GM12878 (cell line): ENCODE data around the gene POLR2F.

Source experiments
- CHD2 ChIP-seq: IDR thresholded peaks from 2 replicates; pipeline ENCODE4 v1.6.1; 2011; ENCODE audit warnings: low read depth, low read length, improper control_type of control experiment, borderline replicate concordance
- POLR2A ChIP-seq: IDR thresholded peaks from 2 replicates; pipeline ENCODE4 v1.6.1; 2011; ENCODE audit warnings: low read depth, mild to moderate bottlenecking, low read length
- SREBF1 ChIP-seq: IDR thresholded peaks from 2 replicates; pipeline ENCODE4 v1.6.1; 2012; ENCODE audit warnings: mild to moderate bottlenecking, low read length

DNA sequence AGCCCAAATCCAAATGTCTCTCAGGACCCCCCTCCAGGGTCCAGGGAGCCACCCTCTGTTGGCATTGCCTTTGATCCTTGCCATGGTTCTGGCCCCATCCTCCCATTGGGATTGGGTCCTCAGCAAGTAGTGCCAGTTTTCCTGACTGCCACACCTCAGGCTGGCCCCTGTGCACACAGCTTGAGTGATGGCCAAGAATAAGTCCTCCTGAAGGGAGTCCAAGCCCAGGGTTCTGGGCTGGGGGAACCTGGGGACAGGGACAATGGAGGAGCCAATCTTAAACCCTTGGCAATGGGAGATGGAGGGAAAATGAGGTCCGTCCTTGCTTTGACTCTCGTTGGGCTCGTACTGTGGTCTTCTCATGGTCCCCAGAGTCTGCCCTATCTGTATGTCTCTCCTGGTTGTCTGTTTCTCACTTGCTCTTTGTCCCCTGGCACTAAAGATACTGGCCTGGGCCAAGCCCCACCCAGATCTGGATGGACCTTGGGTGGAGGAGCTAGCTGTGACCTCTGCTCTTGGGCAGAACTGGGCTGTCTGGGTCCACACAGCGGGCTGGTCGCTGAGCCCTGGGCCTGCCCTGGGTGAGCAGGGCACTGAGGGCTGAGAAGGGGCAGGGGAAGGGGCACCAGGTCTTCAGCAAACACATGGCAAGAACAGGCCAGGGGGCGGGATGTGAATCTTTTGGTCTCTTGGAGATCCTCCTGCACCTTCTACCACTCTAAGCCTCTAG lies 27.9 kb downstream of the POLR2F start:
- no peak for TF ChIP-seq POLR2A
- no peak for TF ChIP-seq CHD2
- TF ChIP-seq SREBF1: no peak
